IPS-18c (cell line): ENCODE measurements around the gene ARAP1.

ENCODE experiments used
- H3K4me3 ChIP-seq: 2 replicates; pipeline ENCODE4 v1.7.0; 2013; ENCODE audit warnings: low read depth, mild to moderate bottlenecking, low read length, moderate library complexity; ENCODE audit not compliant: insufficient read depth
- H3K9me3 ChIP-seq: one replicate; pipeline ENCODE4 v1.6.1; 2013; ENCODE audit warnings: mild to moderate bottlenecking, low read length, moderate library complexity; ENCODE audit not compliant: control insufficient read depth, insufficient read depth

The ARAP1 gene

DNA sequence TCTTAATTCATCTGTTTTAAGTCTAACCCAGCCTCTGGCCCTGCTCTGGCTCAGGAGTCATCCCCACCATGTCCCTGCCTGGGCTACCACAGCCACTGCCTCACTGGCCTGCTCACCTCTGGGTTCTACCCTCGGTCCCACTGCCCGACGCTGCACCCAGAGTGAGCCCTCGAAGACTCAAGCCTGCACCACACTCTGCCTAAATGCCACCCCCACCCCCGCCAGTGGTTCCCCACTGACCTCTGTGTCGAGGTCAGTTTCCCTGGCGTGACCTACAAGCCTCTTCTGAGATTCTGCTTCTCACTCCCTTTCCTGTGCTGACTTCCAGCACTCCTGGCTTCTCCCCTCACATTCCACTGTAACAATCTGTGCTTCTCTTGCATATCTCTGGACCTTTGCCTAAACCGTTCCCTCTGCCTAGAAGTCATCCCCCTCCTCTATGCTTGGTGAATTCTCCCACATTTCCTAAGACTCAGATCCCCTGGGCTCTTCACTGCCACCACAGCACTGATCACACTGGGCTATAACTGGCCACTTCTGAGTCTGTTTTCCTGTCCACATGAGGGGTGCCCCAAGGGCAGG is 65.5 kb downstream of the ARAP1 start:
- H3K4me3 ChIP-seq = no peak overlapping the region
- H3K9me3 ChIP-seq = peaks cover 2% of the 10 kb centered on the region

DNA sequence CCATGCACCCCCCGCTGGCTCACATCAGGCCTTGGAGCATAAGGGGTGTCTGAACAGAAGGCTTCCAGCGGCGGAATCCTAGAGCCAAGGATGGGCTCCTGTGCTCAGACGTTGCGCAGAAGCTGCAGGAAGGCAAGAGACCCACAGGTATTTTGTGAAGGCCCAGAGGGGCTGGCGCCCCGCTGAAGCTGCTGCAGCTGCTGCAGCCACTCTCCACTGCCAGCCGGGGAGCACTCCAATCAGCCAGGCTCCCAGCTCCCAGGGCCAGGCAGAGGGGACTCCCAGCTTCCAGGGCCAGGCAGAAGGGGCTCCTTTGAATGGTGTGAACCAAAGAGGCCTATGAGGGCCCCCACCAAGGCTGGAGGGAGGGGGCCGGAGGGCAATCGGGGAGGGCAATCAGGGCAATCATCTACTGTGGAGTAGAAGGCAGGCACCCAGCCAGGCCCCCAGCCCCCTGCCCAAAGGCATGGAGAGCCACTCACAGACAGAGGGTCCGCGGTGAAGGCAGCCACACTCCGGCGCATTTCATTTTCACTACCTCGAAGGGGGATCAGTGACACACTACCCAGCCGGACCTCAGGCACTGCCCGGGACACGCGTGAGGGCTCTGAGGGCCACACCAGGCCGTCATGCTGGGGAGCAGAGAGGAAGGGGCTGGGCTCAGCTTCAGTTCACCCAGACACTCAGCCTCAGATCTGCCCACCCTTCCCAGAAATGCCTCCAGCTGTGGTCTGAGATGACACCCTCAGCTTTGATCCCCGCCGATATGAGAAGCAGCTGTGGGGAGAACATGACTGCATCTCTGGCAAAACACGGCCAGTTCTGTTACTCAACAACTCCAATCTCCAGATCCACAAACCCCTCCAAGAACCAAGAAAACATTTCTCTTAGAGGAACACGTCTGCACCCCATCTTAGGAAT is 66.4 kb downstream of the ARAP1 start:
- Histone ChIP-seq H3K9me3 (peaks cover 2% of the 10 kb centered on the region), H3K4me3 (no peak overlapping the region)

DNA sequence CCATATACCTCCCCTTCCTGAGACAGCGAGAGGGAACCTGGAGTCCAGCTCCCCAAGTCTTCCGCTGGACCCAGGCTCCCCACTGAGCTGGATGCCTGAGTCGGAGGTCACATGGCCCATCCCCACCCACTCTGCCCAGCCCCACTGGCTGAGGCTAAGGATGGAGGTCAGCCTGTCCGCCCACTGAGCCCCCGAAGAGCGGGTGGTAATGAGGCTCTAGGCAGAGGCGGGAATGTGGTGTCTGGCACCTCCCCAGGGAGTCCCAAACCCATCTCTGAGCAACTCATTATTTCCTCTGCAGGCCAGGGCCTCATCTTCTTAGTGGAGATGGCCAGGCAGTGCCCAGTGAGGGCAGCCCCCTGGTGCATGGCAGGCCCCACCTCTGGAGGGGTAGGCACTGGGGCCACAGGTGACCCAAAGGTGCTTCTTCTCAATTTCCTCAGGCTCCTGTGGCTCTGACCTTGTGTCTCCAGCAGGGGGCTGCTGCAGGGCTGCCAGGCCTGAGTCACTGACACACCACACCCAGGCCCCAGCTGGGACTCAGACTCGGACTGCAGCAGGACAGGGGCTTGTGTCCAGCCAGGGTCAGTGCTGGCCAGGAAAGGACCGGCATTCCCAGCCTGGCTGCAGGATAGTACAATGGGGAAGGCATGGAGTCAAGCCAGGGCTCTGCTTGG is 67.8 kb downstream of the ARAP1 start:
- H3K9me3 ChIP-seq = no peaks in the 10 kb centered on the region
- H3K4me3 ChIP-seq = no peak overlapping the region

DNA sequence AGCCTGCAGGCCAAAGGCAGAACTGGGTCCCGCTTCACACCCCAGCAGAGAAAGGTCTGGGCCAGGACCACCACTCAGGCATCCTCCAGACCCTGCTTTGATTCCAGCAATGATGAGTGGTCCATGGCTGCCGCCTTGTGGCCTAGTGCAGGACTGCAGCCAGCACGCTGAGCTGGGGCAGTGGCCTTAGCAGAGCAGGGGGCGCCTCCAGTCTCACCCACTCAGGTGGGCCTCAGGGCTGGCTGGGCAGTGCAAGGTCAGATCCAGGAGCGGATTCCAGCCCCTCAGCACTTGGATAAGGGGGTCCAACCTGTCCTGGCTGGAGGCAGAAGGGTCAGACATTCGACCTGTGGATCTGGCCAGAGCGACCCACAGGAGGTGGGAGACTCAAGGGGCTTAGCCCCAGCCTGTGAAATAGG is 68.4 kb downstream of the ARAP1 start:
- no peaks in the 10 kb centered on the region for H3K9me3 ChIP-seq
- H3K4me3 ChIP-seq = no peak overlapping the region

DNA sequence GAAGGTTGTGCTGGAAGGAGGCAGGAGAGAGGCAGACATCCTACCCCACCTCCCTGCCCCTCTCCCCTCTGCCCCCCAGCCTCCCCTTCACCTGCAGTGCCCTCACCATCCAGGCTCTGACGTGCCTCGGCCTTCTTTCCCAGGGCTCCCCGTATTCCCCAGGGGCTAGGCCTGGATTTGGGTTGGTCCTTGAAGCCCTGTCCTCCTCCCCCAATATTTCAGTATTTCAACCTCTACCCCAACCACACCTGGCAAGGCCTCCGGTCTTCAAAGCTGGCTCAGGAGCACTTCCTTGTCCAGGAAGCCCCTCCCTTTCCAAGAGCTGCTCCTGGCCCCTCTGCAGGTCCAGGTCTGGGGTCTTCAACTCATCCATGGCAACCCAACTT is 69.4 kb downstream of the ARAP1 start:
- H3K9me3 ChIP-seq = no peaks in the 10 kb centered on the region
- no peak overlapping the region for H3K4me3 ChIP-seq

DNA sequence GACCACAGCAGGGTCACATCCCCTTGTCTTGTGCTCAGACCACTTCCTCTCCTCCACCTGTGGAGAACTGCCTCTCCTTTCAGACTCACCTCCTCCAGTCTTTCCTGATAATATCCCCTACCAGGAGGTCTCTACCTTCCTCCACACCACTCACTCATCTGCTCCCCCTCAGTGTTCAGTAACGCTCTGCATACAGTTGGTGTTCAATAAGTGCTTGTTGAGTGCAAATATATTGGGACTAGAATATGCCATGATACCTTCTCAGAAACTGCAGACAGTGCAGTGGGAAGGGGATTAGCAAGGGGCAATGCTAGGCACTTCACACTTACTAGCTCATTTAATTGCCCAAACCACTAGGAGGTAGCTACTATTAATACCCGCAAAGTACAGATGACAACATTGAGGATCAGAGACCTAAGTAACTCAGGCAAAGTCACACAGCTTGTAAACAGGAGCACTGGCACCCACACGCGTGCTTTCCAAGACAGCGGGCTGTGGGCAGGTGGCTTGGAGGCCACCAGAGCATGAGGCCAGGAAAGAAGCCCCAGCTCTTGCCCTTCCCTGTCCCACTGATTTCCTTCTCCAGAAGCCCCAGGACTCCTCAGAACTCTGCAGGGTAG is 69.9 kb downstream of the ARAP1 start:
- H3K9me3 ChIP-seq = no peaks in the 10 kb centered on the region
- no peak overlapping the region for H3K4me3 ChIP-seq

DNA sequence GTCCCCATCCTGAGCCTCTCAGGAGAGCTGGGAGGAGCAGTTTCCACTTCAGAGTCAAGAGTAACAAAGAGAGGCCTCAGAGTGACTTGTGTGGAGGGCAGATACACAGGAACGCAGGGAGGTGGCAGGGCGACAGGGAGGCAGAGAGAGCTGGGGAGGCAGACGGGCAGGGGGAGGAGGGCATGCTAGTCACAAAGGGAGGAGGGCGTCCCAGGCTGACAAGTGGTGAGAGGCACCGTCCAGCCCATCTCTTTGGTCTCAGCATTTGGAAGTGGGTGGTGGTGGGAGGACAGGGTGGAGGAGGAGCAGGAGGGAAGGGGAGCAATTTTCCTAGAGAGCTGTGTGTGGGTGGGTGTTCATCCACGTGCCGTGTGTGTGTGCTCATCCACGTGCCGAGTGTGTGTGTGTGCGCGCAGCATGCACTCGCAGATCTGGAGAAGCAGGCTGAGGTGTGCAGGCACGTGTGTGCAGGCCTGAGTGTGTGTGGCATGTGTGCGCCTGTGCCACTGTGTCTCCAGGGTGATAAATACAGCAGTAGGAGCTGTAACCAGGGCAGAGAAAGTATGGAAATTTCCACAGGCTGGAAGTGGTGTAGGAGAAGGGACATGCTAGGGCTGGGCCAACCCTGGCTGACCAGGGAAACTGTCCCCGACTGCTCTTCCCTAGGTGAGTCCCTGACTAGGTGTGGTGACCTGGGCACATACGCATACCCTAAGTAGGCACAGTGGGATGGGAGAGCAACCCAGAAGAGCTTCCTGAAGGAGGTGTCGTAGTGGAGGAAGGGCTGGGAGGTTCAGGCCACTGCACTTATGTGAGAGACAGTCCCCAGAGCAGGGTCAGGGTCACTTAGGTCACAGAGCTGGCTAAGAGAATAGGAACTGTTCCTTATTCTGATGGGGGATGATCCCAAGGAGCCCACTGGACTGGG is 70.7 kb downstream of the ARAP1 start:
- Histone ChIP-seq H3K9me3 (no peaks in the 10 kb centered on the region), H3K4me3 (no peak overlapping the region)

DNA sequence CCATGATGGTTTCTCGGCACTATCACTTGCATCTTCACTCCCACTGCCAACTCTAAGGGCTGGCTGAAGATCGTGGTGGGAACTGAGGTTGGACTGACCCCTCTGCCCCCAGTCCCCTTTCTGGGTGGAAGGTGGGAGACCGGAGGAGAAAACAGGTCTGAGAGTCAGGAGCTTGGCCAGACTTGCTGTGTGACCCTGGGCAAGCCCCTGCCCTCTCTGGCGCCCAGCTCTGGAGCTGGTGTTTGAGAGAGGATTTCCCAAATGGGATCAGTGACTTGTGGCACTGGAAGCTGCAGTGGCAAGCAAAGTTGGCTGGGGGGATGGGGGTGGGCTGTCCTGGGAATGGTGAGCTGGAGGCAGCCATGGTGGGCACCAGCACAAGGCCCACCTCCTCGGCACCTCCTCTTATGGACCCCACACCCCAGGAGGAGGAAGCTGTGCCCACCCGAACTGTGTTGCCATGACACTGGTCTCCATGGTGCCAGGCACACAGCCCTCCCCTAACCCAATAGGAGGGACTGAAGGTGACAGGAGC is 71.5 kb downstream of the ARAP1 start:
- H3K9me3 ChIP-seq = no peaks in the 10 kb centered on the region

DNA sequence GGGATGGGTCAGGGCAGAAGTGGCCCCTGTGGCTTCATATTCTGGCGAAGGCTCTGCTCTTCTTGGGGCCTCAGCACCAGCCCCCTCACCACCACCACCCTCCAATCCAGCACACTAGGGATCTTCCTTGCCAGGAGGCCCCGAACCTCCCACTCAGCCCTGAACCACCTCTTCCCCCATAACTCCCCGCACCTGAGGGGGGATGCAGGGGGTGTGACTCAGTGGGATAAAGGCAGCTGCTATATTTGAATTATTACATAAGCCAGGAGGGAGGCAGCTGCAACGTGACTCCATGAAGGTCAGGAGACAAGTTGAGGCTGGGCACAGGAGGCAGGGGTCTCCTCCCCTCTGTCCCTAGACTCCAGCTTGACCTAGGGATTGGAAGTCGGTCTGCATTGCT is 72.3 kb downstream of the ARAP1 start:
- Histone ChIP-seq H3K9me3 (no peaks in the 10 kb centered on the region), H3K4me3 (no peak overlapping the region; the same call in 1 of the 2 replicates)

More for the DNA sequence above, 71.5 kb downstream of the ARAP1 start:
- H3K4me3 ChIP-seq = no peak overlapping the region

DNA sequence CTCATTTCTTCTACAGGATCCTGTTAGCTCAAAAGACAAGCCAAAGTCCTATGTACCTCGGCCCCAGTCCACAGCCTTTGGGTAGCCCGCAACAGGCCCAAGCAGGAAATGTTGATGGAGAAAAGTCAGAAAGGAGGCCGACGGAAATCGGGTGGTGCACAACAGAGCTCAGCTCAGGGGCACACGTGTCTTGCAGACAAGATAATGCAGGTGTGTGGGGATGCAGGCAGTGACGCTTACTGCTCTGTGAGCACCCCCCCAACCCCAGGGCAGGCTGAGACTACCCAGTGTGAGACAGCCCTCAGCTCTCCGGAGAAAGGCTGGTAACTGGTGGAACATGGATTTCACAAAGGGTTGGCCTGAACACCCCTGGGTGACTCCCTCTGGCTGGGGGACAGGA is 73.7 kb downstream of the ARAP1 start:
- no peaks in the 10 kb centered on the region for H3K9me3 ChIP-seq
- H3K4me3 ChIP-seq = no peak overlapping the region

DNA sequence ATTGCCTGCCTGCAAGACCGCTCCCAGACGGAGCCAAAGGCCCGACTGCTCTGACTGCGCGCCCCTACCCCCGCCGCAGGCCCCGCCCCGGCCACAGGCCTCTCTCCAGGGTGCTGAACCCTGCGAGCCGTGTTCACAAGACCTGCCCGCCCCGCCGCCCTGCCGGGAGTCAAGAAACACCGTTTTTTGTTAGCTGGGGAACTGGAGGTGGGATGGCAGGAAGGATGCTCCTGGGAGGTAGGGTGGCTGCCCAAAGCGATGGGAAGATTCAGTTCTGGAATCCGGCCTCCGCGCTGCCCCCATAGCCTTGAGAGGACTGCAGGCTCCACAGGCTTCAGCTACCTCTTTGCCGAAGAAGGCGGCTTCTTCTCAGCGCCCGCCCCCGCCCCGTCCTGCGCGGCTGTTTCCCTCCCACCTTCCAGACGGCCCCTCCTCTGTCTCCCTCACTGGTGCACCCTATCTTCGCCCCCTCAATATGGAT is 75.3 kb downstream of the ARAP1 start:
- no peaks in the 10 kb centered on the region for H3K9me3 ChIP-seq
- peak overlapping the region; percentile 15; the same call in 1 of the 2 replicates for H3K4me3 ChIP-seq

DNA sequence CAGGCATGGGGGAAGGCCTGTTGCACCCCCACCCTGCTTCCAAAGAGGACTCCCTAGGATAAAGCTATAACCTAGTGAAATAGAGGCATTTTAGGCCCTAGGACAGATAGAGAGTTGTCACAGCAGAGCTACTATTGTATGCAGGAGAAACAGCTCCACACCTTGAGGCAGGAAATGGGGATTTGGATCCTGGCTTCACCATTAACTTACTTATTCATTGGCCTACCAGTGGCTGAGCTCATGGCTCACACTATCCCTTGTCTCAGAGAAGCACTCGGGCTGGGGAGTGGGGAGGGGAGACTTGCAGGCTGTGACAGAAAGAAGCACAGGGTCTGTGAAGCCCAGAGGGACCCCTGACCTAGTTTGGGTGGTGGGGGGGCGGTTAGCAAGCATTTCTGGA is 77.0 kb downstream of the ARAP1 start:
- H3K9me3 ChIP-seq = no peaks in the 10 kb centered on the region
- H3K4me3 ChIP-seq = no peak overlapping the region

DNA sequence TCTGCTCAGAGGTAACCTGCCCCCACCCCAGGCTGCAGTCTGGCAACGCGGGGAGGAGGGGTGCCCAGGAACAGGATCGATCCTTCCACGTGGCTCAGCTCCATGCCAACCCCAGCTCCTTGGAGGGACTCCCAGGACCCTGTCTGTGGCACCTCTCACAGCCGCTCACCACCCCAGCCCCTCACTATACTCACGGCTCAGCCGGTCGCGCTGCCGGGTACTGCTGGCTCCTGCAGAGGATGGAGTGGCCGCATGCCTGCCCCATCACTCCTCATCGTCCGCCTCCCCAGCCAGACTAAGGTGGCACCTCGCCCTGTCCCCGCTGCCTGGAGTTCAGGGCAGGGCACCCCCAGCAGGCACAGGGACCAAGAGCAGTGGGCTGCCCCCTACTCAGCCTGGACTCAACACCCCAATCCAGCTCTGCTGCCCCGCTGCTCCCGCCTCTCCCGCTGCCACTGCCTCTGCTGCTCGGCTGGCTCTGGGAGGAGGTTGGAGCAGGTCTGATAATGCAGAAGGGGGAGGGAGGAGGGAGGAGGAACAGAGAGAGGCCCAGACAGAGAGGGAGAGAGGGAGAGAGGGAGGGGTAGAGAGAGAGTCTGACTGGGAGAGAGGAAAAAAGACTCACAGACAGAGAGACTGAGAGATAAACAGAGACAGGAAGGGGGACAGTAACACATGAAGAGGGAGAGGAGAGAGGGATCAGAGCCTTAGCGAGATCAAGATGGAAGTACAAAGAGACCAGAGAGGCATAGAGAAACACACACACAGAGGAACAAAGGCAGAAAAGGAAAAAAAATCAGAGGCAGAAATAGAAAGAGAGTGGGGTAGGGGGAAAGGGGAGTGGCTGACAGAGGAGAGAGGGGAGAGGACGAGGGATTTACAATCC is 78.0 kb downstream of the ARAP1 start, which contains the start of gene PDE2A:
TSS of gene PDE2A (minus strand) at position 480 of the 886 bp plus-strand sequence. CDS start at position 265, 215 bp downstream.
- no peaks in the 10 kb centered on the region for H3K9me3 ChIP-seq
- peak within 1 kb of the TSS; percentile 39 for H3K4me3 ChIP-seq

DNA sequence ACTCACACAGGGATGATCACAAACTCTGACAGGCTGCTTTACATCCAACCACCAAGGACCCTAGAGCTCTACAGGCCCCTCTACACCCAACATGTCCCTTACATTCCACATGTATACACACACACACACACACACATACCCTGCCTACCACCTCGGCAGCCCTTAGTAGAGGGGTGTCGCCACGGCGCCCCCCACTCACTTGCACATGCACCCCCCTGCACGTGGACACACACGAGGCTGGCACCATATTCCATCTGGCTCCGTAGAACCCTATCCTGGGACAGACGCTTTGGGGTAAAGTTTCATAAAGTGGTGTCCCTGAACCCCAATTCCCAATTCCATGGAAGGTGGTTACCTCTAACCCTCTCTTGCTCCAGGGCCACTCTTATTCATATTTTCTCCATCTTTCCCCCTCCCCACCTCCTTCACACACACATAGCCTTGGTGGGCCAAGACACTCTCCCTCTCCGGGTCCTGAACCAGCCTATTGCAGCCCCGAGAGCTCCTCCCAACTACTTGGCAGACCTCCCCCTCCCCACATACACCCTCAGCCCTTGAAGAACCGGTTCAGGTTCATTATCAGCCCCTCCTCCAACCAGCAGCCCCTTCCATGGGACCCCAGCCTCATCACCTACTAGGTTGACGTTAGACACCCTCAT is 78.8 kb downstream of the ARAP1 start:
- no peaks in the 10 kb centered on the region for H3K9me3 ChIP-seq
- H3K4me3 ChIP-seq = peak overlapping the region; percentile 39
